ENCODE data around the gene PCDHA4.
"Not testable (repeated sequence)": the region's sequence is repeated elsewhere in the genome, so short reads cannot be mapped to it uniquely, and the experiment has no call there.

Gene PCDHA4

DNA sequence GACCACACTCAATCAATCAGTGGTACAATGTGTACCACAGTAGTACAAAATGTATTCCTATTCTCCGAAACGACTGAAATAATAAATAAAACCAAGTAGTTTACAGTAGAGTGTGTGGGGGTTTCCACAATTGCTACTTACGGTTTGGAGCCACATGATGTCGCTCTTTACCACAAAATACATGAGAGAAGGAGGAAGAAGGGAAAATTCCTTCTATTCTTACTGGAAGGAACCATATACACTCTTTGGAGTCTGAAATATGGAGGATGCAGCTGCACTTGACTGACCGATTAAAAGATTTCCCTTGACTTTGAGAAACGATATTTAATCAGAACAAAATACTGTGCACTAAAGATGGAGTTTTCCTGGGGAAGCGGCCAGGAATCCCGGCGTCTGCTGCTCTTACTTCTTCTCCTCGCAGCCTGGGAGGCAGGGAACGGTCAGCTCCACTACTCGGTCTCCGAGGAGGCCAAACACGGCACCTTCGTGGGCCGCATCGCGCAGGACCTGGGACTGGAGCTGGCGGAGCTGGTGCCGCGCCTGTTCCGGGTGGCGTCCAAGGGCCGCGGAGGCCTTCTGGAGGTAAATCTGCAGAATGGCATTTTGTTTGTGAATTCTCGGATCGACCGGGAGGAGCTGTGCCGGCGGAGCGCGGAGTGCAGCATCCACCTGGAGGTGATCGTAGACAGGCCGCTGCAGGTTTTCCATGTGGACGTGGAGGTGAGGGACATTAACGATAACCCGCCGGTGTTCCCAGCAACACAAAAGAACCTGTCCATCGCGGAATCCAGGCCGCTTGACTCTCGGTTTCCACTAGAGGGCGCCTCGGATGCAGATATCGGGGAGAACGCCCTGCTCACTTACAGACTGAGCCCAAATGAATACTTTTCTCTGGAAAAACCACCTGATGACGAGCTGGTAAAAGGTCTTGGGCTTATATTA is at the start of gene PCDHA4:
PCDHA4 (plus strand) TSS at position 235 of the 942 bp plus-strand sequence.
- no peak within 1 kb of the TSS for H3K27ac ChIP-seq (ENCODE audit: low read depth, low read length)
- H3K4me3 ChIP-seq (ENCODE audit: low read depth in 1 of 2, low read length in 2 of 2) = peak within 1 kb of the TSS in 1 of 2 donors; percentile 48
- no peaks in the 10 kb centered on the region for H3K27me3 ChIP-seq (ENCODE audit: control insufficient read depth in 1 of 2, insufficient read depth in 2 of 2, low read length in 2 of 2)
- no peaks in the 10 kb centered on the region for H3K4me1 ChIP-seq (ENCODE audit: control insufficient read depth in 1 of 2, insufficient read depth in 2 of 2, low read length in 2 of 2)
- no peak within 1 kb of the TSS for H3K9ac ChIP-seq (ENCODE audit: low read depth in 1 of 2, low read length in 2 of 2)
- H3K9me3 ChIP-seq (ENCODE audit: control insufficient read depth in 1 of 2, low read length in 2 of 2) = peaks cover 7 to 28% of the 10 kb centered on the region in 2 donors
- no peaks in the 10 kb centered on the region for H3K36me3 ChIP-seq (ENCODE audit: control insufficient read depth in 1 of 2, insufficient read depth in 2 of 2, low read length in 2 of 2)

DNA sequence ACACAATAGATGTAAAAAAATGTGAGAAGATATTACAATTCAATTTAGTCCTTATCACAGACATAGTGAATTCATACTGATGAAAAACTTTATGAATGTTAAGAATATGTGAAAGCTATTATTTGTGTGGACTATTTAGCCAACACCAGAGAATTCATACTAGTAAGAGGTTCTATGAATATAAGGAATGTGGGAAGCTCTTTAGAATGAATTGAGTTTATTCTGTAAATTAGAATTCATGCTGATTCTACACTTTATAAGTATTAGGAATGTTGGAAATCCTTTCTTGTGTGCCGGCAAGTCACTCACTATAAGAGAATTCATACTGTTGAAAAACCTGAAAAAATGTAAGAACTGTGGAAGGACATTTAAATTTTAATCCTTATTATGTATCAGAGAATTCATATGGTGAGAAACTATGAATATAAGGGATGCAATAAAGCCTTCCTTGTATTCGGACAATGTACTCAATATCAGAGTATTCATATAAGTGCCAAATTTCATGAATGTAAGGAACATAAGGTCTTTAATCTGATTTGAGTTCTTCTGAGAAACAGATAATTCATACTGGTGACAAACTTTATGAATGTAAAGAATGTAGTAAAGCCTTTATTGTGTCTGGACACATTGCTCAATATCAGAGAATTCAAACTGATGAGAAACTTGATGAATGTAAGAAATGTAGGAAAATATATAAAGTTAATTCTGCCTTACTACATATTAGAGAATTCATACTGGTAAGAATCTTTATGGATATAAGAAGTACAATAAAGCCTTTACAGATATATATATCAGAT is 42.5 kb upstream of the PCDHA4 start:
- Histone ChIP-seq H3K9me3 (ENCODE audit: control insufficient read depth in 1 of 2, low read length in 2 of 2) (peaks cover 53 to 66% of the 10 kb centered on the region in 2 donors), H3K4me3 (ENCODE audit: low read depth in 1 of 2, low read length in 2 of 2) (no peak overlapping the region)

DNA sequence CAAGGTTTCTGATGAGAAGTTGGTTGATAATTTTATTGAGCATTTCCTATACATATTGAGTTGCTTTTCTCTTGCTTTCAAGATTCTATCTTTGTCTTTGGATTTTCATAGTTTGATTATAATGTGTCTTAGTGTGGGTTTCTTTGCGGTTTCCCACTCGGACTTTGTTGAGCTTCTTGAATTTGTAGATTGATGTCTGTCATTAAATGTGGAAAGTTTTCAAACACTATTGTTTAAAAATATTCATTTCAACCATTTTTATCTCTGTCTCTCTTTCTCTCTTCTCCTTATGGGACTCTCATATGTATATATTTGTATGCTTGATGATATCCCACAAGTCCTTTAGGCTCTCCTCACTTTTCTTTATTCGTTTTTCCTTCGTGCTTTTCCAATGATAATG is 39.4 kb upstream of the PCDHA4 start:
- Histone ChIP-seq H3K36me3 (ENCODE audit: control insufficient read depth in 1 of 2, insufficient read depth in 2 of 2, low read length in 2 of 2) (no peaks in the 10 kb centered on the region), H3K27ac (ENCODE audit: low read depth, low read length) (no peak overlapping the region), H3K9ac (ENCODE audit: low read depth in 1 of 2, low read length in 2 of 2) (no peak overlapping the region), H3K4me1 (ENCODE audit: control insufficient read depth in 1 of 2, insufficient read depth in 2 of 2, low read length in 2 of 2) (no peaks in the 10 kb centered on the region), H3K27me3 (ENCODE audit: control insufficient read depth in 1 of 2, insufficient read depth in 2 of 2, low read length in 2 of 2) (no peaks in the 10 kb centered on the region), H3K4me3 (ENCODE audit: low read depth in 1 of 2, low read length in 2 of 2) (no peak overlapping the region), H3K9me3 (ENCODE audit: control insufficient read depth in 1 of 2, low read length in 2 of 2) (peaks cover 55 to 78% of the 10 kb centered on the region in 2 donors)

More for the DNA sequence above, 42.5 kb upstream of the PCDHA4 start:
- H3K27ac ChIP-seq (ENCODE audit: low read depth, low read length) = no peak overlapping the region
- H3K9ac ChIP-seq (ENCODE audit: low read depth in 1 of 2, low read length in 2 of 2) = no peak overlapping the region
- no peaks in the 10 kb centered on the region for H3K4me1 ChIP-seq (ENCODE audit: control insufficient read depth in 1 of 2, insufficient read depth in 2 of 2, low read length in 2 of 2)
- H3K36me3 ChIP-seq (ENCODE audit: control insufficient read depth in 1 of 2, insufficient read depth in 2 of 2, low read length in 2 of 2) = no peaks in the 10 kb centered on the region
- H3K27me3 ChIP-seq (ENCODE audit: control insufficient read depth in 1 of 2, insufficient read depth in 2 of 2, low read length in 2 of 2) = no peaks in the 10 kb centered on the region

DNA sequence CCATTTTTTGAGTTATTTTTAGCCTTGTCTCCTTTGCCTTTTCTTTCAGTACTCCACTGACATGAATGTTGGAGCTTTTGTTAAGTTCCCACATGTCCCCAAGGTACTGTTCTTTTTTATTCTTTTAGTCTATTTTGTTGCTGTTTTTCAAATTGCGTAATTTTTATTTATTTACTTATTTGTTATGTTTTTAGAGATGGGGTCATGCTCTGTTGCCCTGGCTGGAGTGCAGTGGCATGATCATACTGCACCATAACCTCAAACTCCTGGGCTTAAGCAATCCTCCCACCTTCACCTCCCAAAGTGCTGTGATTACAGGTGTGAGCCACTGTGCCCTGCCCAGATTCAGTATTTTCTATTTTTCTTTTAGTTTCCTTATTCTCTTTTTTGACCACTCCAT is 26.4 kb upstream of the PCDHA4 start:
- H3K27ac ChIP-seq (ENCODE audit: low read depth, low read length) = no peak overlapping the region
- no peaks in the 10 kb centered on the region for H3K4me1 ChIP-seq (ENCODE audit: control insufficient read depth in 1 of 2, insufficient read depth in 2 of 2, low read length in 2 of 2)
- H3K9me3 ChIP-seq (ENCODE audit: control insufficient read depth in 1 of 2, low read length in 2 of 2) = peaks cover 30 to 35% of the 10 kb centered on the region in 2 donors
- H3K9ac ChIP-seq (ENCODE audit: low read depth in 1 of 2, low read length in 2 of 2) = no peak overlapping the region
- no peaks in the 10 kb centered on the region for H3K27me3 ChIP-seq (ENCODE audit: control insufficient read depth in 1 of 2, insufficient read depth in 2 of 2, low read length in 2 of 2)
- no peak overlapping the region for H3K4me3 ChIP-seq (ENCODE audit: low read depth in 1 of 2, low read length in 2 of 2)
- no peaks in the 10 kb centered on the region for H3K36me3 ChIP-seq (ENCODE audit: control insufficient read depth in 1 of 2, insufficient read depth in 2 of 2, low read length in 2 of 2)

DNA sequence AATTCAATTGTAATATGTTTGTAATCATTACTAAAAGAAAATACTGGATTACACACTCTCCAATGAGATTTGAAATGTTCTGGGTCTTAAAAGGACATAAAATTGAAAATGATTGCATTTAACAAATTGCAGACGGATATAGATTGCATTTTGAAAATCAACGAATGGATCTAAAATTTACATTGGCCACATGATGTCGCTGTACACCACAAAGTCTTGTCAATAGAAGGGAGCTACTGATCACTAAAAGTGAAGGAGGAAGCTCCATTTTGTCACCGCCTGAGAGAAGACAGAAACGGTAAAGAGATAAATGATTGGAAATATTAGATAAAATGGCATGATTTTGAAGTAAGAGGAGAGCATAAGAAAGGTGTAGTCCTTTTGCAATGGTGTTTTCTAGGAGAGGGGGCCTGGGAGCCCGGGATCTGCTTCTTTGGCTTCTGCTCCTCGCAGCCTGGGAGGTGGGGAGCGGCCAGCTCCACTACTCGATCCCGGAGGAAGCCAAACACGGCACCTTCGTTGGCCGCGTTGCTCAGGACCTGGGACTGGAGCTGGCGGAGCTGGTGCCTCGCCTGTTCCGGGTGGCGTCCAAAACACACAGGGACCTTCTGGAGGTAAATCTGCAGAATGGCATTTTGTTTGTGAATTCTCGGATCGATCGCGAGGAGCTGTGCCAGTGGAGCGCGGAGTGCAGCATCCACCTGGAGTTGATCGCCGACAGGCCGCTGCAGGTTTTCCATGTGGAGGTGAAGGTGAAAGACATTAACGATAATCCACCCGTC is 20.8 kb upstream of the PCDHA4 start, which contains the start of gene PCDHA1:
PCDHA1 (plus strand) TSS at position 236 of the 782 bp plus-strand sequence.
- Histone ChIP-seq H3K4me1 (ENCODE audit: control insufficient read depth in 1 of 2, insufficient read depth in 2 of 2, low read length in 2 of 2) (no peaks in the 10 kb centered on the region), H3K4me3 (ENCODE audit: low read depth in 1 of 2, low read length in 2 of 2) (no peak within 1 kb of the TSS), H3K36me3 (ENCODE audit: control insufficient read depth in 1 of 2, insufficient read depth in 2 of 2, low read length in 2 of 2) (no peaks in the 10 kb centered on the region), H3K27ac (ENCODE audit: low read depth, low read length) (no peak within 1 kb of the TSS), H3K27me3 (ENCODE audit: control insufficient read depth in 1 of 2, insufficient read depth in 2 of 2, low read length in 2 of 2) (no peaks in the 10 kb centered on the region), H3K9me3 (ENCODE audit: control insufficient read depth in 1 of 2, low read length in 2 of 2) (peaks cover 37 to 45% of the 10 kb centered on the region in 2 donors), H3K9ac (ENCODE audit: low read depth in 1 of 2, low read length in 2 of 2) (no peak within 1 kb of the TSS)

DNA sequence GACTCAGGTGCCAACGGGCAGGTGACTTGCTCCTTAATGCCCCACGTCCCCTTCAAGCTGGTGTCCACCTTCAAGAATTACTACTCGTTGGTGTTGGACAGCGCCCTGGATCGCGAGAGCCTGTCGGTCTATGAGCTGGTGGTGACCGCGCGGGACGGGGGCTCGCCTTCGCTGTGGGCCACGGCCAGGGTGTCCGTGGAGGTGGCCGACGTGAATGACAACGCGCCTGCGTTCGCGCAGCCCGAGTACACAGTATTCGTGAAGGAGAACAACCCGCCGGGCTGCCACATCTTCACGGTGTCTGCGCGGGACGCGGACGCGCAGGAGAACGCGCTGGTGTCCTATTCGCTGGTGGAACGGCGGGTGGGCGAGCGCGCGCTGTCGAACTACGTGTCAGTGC is 19.4 kb upstream of the PCDHA4 start:
- not testable (repeated sequence) for H3K27ac ChIP-seq (ENCODE audit: low read depth, low read length); H3K4me1 ChIP-seq (ENCODE audit: control insufficient read depth in 1 of 2, insufficient read depth in 2 of 2, low read length in 2 of 2); H3K36me3 ChIP-seq (ENCODE audit: control insufficient read depth in 1 of 2, insufficient read depth in 2 of 2, low read length in 2 of 2); H3K9ac ChIP-seq (ENCODE audit: low read depth in 1 of 2, low read length in 2 of 2); H3K4me3 ChIP-seq (ENCODE audit: low read depth in 1 of 2, low read length in 2 of 2); H3K27me3 ChIP-seq (ENCODE audit: control insufficient read depth in 1 of 2, insufficient read depth in 2 of 2, low read length in 2 of 2)
- peaks cover 35 to 38% of the 10 kb centered on the region in 2 donors for H3K9me3 ChIP-seq (ENCODE audit: control insufficient read depth in 1 of 2, low read length in 2 of 2)

DNA sequence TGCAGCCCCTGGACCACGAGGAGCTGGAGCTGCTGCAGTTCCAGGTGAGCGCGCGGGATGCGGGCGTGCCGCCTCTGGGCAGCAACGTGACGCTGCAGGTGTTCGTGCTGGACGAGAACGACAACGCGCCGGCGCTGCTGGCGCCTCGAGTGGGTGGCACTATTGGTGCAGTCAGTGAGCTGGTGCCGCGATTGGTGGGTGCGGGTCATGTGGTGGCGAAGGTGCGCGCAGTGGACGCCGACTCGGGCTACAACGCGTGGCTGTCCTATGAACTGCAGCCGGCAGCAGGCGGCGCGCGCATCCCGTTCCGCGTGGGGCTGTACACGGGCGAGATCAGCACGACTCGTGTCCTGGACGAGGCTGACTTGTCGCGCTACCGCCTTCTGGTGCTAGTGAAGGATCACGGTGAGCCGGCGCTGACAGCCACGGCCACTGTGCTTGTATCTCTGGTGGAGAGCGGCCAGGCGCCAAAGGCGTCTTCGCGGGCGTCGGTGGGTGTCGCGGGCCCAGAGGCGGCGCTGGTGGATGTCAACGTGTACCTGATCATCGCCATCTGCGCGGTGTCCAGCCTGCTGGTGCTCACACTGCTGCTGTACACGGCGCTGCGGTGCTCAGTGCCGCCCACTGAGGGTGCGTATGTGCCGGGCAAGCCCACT is 18.9 kb upstream of the PCDHA4 start:
- not testable (repeated sequence) for H3K27me3 ChIP-seq (ENCODE audit: control insufficient read depth in 1 of 2, insufficient read depth in 2 of 2, low read length in 2 of 2); H3K4me3 ChIP-seq (ENCODE audit: low read depth in 1 of 2, low read length in 2 of 2)

DNA sequence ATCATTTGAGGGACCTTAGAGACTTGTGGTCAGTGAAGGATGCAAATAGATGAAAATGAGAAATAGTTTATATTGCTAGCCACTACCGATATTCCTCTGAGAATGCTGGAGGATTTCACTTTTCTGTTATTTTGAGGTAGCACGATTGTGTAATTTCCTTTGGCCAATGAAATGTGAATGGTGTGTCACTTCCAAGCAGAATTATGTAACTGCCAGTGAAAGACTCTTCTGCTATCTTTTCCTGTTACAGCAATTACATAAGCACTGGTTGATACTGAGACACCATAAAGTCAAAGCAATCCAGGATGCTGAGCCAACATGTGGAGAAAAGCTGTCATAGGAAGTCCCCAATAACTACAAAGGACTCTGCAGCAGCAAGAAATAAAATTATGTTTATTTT is 15.8 kb upstream of the PCDHA4 start:
- Histone ChIP-seq H3K9ac (ENCODE audit: low read depth in 1 of 2, low read length in 2 of 2) (no peak overlapping the region), H3K36me3 (ENCODE audit: control insufficient read depth in 1 of 2, insufficient read depth in 2 of 2, low read length in 2 of 2) (no peaks in the 10 kb centered on the region), H3K4me3 (ENCODE audit: low read depth in 1 of 2, low read length in 2 of 2) (no peak overlapping the region), H3K4me1 (ENCODE audit: control insufficient read depth in 1 of 2, insufficient read depth in 2 of 2, low read length in 2 of 2) (no peaks in the 10 kb centered on the region), H3K27me3 (ENCODE audit: control insufficient read depth in 1 of 2, insufficient read depth in 2 of 2, low read length in 2 of 2) (no peaks in the 10 kb centered on the region), H3K9me3 (ENCODE audit: control insufficient read depth in 1 of 2, low read length in 2 of 2) (peaks cover 28 to 37% of the 10 kb centered on the region in 2 donors), H3K27ac (ENCODE audit: low read depth, low read length) (no peak overlapping the region)

More for the DNA sequence above, 18.9 kb upstream of the PCDHA4 start:
- not testable (repeated sequence) for H3K4me1 ChIP-seq (ENCODE audit: control insufficient read depth in 1 of 2, insufficient read depth in 2 of 2, low read length in 2 of 2); H3K36me3 ChIP-seq (ENCODE audit: control insufficient read depth in 1 of 2, insufficient read depth in 2 of 2, low read length in 2 of 2); H3K9ac ChIP-seq (ENCODE audit: low read depth in 1 of 2, low read length in 2 of 2); H3K27ac ChIP-seq (ENCODE audit: low read depth, low read length)
- peaks cover 29 to 37% of the 10 kb centered on the region in 2 donors for H3K9me3 ChIP-seq (ENCODE audit: control insufficient read depth in 1 of 2, low read length in 2 of 2)

DNA sequence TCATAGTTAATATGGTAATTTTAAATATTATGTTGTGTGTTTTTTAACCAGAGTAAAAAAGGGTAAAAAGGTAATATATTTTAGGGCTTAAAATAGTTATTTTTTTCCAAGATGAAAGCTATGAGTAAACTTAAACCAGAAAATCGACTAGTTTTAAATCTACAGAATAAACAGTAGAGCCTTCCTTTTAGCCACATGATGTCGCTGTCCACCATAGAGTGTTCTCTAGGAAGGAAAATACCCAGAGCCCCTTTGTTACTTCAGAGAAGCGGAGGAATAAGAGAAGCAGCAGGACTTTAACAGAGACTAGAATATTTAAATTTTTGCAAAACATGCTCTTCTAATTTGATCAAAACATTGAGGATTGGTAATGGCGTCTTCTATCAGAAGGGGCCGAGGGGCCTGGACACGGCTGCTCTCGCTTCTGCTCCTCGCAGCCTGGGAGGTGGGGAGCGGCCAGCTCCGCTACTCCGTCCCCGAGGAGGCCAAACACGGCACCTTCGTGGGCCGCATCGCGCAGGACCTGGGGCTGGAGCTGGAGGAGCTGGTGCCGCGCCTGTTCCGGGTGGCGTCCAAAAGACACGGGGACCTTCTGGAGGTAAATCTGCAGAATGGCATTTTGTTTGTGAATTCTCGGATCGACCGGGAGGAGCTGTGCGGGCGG is 12.1 kb upstream of the PCDHA4 start, which contains the start of gene PCDHA2:
PCDHA2 (plus strand) TSS at position 258 of the 664 bp plus-strand sequence.
- Histone ChIP-seq H3K27me3 (ENCODE audit: control insufficient read depth in 1 of 2, insufficient read depth in 2 of 2, low read length in 2 of 2) (no peaks in the 10 kb centered on the region), H3K36me3 (ENCODE audit: control insufficient read depth in 1 of 2, insufficient read depth in 2 of 2, low read length in 2 of 2) (no peaks in the 10 kb centered on the region), H3K9ac (ENCODE audit: low read depth in 1 of 2, low read length in 2 of 2) (no peak within 1 kb of the TSS), H3K4me3 (ENCODE audit: low read depth in 1 of 2, low read length in 2 of 2) (peak within 1 kb of the TSS in 1 of 2 donors; percentile 8), H3K9me3 (ENCODE audit: control insufficient read depth in 1 of 2, low read length in 2 of 2) (peaks cover 24% of the 10 kb centered on the region in 2 donors), H3K27ac (ENCODE audit: low read depth, low read length) (no peak within 1 kb of the TSS), H3K4me1 (ENCODE audit: control insufficient read depth in 1 of 2, insufficient read depth in 2 of 2, low read length in 2 of 2) (no peaks in the 10 kb centered on the region)
